IPS-15b (cell line): ENCODE measurements around the gene IFI16.
"Not testable (repeated sequence)": the region's sequence is repeated elsewhere in the genome, so short reads cannot be mapped to it uniquely, and the experiment has no call there.

Experiments used
- H3K27me3 ChIP-seq: one replicate; pipeline ENCODE4 v1.6.1; 2013; ENCODE audit warnings: low read length; ENCODE audit not compliant: control insufficient read depth, insufficient read depth
- H3K36me3 ChIP-seq: one replicate; pipeline ENCODE4 v1.6.1; 2013; ENCODE audit warnings: low read length; ENCODE audit not compliant: control insufficient read depth, insufficient read depth
- H3K4me1 ChIP-seq: one replicate; pipeline ENCODE4 v1.6.1; 2013; ENCODE audit warnings: mild to moderate bottlenecking, low read length; ENCODE audit not compliant: control insufficient read depth, insufficient read depth
- H3K4me3 ChIP-seq: one replicate; pipeline ENCODE4 v1.5.1; 2013; ENCODE audit warnings: low read depth, low read length
- H3K9ac ChIP-seq: one replicate; pipeline ENCODE4 v1.6.1; 2013; ENCODE audit warnings: low read depth, mild to moderate bottlenecking, low read length
- H3K9me3 ChIP-seq: one replicate; pipeline ENCODE4 v1.6.1; 2013; ENCODE audit warnings: mild to moderate bottlenecking, low read length; ENCODE audit not compliant: control insufficient read depth, insufficient read depth

Gene IFI16

DNA sequence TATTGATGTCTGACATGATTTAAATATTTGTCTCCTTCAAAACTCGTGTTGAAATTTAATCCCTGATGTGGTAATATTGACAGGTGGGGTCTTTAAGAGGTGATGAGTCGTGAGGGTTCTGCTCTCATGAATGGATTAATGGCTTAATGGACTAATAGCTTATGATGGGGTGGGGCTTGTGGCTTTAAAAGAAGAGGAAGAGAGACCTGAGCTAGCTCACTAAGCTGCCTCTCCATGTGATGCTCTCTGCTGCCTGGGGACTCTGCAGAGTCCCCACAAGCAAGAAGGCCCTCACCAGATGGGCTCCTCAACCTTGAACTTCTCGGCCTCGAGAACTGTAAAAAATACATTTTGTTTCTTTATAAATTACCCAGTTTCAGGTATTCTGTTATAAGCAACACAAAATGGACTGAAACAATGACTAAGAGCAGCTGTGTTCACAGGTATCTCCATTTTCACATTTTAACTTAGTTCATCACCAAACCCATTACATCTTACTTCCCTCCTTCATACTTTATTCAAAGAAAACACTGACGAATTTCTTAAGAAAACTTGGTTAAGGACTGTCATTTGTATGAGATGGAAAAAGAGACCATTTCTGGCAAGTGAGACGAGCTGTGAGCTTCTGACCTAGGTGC lies 79.0 kb downstream of the IFI16 start:
- H3K4me3 ChIP-seq, result no peak overlapping the region
- H3K4me1 ChIP-seq, result no peaks in the 10 kb centered on the region
- H3K36me3 ChIP-seq, result no peaks in the 10 kb centered on the region
- H3K27me3 ChIP-seq, result no peaks in the 10 kb centered on the region
- no peaks in the 10 kb centered on the region for H3K9me3 ChIP-seq
- no peak overlapping the region for H3K9ac ChIP-seq

DNA sequence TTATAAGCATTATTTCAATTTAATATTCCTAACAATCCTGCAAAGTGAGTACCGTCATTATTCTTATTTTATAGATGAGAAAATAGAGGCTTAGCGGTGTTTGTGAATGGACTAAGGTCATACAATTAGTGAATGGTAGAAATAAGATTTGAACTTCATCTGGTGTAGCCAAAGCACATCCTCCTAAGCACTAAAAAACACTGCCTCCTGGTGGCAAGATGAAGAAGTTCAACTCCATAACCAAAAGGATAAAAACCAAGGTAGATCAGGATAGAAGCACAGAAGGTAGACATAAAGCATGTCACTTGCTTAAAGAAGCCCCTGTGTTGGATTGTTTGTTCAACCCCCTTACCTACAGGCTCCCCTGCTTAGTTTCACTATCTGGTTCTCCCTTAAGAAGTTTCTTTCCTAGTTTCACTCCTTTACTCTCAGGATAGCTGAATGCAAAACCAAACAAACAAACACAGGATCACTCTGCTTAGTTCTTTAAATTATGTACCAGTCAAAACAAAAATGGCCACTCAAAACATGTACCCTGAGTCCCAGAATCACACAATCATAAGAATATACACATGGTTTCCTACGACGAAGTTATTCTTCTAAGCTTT lies 79.6 kb downstream of the IFI16 start:
- Histone ChIP-seq H3K4me1 (no peaks in the 10 kb centered on the region), H3K4me3 (no peak overlapping the region)

DNA sequence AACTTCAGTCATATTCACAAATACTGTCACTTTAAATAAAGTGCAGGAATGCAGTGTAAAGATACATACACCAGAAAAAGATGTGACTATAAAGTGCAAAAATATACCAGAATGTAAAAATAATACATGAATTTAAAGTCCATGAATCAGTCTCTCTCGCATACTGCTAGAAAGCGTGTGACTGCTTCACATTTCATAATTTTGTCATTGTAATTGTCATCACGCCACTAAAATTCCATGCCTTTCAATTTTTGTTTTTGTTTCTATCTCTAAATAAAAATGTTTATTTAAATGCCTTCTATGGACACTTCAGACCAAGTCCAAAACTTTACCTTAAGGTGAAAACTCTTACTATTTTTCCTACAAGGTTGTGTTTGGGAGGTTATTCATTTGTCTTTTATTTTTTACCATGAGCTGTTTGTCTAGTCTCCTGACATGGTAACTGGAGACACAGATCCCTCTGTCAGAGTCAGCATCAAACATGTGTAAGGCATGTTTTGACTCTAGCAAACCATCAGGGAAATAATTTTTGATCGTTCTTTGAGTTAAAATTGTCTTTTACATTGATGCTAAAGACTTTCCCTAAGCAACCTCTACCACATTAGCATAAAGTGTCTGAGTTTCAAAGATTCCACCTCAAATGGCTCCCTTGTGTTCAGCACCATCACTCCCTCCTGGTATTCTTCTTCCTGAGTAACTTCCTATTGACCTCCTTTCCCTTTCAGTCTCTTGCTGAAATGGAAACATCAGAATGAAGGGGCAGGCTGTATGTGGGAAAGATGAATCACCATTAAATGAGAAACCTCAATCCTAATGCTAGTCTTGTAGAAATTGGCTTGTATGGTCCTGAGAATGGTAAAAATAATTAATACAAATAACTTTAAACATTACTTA lies 80.8 kb downstream of the IFI16 start:
- Histone ChIP-seq H3K27me3 (no peaks in the 10 kb centered on the region), H3K4me3 (no peak overlapping the region), H3K36me3 (no peaks in the 10 kb centered on the region), H3K9ac (no peak overlapping the region), H3K4me1 (no peaks in the 10 kb centered on the region), H3K9me3 (no peaks in the 10 kb centered on the region)

More for the DNA sequence above, 79.6 kb downstream of the IFI16 start:
- no peaks in the 10 kb centered on the region for H3K36me3 ChIP-seq
- no peaks in the 10 kb centered on the region for H3K9me3 ChIP-seq
- H3K9ac ChIP-seq, result no peak overlapping the region
- no peaks in the 10 kb centered on the region for H3K27me3 ChIP-seq

DNA sequence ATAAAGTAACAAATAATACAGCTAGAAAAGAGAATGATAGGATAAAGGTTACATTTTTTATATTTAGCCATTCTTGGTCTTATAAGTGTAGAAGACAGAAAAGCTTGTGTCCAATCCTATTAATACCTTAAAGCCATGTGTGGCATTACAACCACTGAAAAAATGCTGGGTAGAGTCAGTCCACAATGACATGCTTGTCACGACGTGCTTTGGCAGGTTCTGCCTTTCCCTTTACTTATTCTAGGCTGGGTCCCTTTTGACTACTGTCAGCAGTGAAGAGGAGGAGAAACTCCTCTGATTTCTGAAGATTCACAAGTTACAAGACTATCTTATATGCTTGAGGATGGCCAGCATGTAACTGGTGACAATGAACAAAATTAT lies 81.5 kb downstream of the IFI16 start:
- no peaks in the 10 kb centered on the region for H3K4me1 ChIP-seq
- H3K27me3 ChIP-seq, result no peaks in the 10 kb centered on the region
- H3K9me3 ChIP-seq, result no peaks in the 10 kb centered on the region
- no peaks in the 10 kb centered on the region for H3K36me3 ChIP-seq
- H3K9ac ChIP-seq, result no peak overlapping the region
- H3K4me3 ChIP-seq, result no peak overlapping the region

DNA sequence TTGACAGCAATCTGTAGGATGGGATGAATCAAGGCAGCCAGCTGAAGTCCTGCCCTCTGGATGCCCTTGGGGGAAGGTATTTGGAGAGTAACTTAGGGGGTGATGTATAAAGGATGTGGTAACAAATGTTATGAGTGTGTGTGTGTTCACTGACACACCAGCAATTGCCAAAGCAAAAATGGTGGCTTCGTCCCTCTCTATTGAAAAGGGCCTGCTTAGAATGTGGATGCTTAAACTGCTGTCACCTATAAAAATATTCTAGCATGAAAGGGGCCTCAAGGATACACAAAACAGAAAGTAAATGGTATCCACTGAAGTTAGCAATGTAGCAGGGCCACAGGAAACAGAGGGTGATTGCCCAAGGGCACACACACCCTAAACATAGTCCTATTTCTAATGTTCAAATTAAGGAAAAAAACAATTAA lies 81.9 kb downstream of the IFI16 start:
- Histone ChIP-seq H3K27me3 (no peaks in the 10 kb centered on the region), H3K4me1 (no peaks in the 10 kb centered on the region), H3K9me3 (no peaks in the 10 kb centered on the region), H3K36me3 (no peaks in the 10 kb centered on the region), H3K9ac (no peak overlapping the region), H3K4me3 (no peak overlapping the region)

DNA sequence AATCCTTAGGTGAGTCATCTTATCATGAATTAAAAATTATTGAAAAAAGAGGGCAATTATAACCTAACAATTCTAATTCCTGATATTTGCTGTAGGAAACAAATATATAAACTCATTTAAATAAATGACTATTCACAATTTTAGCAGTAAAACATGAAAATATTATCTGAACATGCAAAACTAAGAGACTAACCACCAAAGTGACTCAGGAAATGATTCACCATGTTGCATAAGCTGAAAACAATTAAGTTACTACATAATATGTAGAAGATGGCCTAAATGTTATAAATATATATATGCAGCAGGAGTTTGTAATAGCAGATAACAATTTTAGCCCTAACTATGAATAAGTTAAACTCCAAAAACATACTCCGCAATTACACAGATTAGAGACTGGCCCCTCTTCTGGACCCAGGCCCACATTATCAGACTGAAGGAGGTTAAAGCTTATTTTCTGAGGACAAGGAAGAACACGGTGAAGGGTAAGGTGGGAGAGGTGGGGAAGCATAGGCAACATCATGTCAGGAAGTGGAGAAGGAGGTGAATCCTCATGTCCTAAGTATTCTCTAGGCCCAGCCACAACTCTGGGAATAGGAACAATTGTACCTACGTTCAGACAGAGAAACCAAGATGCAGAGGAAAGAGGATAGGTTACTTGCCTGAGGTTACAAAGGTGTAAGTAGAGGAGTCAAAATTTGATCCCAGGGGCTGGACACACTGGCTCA lies 82.5 kb downstream of the IFI16 start:
- H3K9me3 ChIP-seq, result no peaks in the 10 kb centered on the region
- H3K4me1 ChIP-seq, result no peaks in the 10 kb centered on the region
- no peaks in the 10 kb centered on the region for H3K27me3 ChIP-seq
- no peak overlapping the region for H3K4me3 ChIP-seq
- H3K9ac ChIP-seq, result no peak overlapping the region
- no peaks in the 10 kb centered on the region for H3K36me3 ChIP-seq

DNA sequence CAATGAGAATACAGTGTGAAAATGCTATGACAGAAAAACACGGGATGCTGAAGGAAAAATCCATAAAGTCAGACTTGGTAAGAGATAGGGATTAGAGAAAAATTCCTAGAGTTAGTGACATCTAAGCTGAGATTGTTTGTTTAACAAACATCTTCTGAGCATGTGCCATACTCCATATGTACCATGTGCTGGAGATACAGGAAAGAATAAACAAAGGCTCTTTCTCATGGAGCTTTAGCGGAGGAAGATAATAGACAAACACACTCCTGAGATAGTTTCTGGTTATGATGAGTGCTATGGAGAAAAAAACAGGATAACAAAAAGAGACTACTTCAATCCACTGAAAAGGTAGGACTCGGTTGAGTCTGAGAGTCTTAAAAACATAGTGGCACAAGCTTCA lies 88.9 kb downstream of the IFI16 start:
- H3K36me3 ChIP-seq, result no peaks in the 10 kb centered on the region
- H3K9ac ChIP-seq, result no peak overlapping the region
- H3K4me3 ChIP-seq, result no peak overlapping the region
- no peaks in the 10 kb centered on the region for H3K9me3 ChIP-seq
- no peaks in the 10 kb centered on the region for H3K27me3 ChIP-seq
- H3K4me1 ChIP-seq, result peaks cover 3% of the 10 kb centered on the region

DNA sequence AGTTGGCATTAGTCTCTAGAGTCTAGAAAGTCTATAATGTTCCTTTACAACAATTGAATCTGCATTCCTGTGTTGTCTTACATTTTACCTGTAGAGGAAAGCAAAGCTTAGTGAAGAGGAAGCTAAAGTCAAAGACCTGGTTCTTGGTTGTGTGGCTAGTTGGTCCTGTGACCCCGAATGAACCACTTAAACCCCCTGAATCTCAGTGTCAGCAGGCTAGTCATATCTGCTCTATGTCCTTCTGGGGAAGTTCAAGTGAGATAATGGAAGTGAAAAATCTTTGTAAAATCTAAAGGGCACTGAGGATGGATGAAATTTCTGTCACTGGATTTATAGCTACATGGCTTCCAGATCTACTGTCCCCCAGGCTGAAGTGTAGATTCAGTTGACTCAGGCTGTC lies 90.9 kb downstream of the IFI16 start:
- peaks cover 3% of the 10 kb centered on the region for H3K4me1 ChIP-seq
- H3K27me3 ChIP-seq, result no peaks in the 10 kb centered on the region
- H3K36me3 ChIP-seq, result no peaks in the 10 kb centered on the region
- H3K9ac ChIP-seq, result no peak overlapping the region
- H3K4me3 ChIP-seq, result no peak overlapping the region
- H3K9me3 ChIP-seq, result no peaks in the 10 kb centered on the region

DNA sequence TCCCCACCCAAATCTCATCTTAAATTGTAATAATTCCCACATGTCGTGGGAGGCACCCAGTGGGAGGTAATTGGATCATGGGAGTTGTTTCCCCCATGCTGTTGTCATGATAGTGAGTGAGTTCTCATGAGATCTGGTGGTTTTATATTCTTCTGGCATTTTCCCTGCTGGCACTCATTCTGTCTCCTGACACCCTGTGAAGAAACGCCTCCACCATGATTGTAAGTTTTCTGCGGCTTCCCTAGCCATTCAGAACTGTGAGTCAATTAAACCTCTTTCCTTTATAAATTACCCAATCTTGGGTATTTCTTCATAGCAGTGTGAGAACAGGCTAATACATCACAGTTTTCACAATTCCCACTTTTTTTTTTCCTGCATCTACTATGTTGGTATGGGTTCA lies 93.3 kb downstream of the IFI16 start:
- H3K27me3 ChIP-seq, H3K4me3 ChIP-seq, H3K36me3 ChIP-seq: not testable (repeated sequence)

More for the DNA sequence above, 93.3 kb downstream of the IFI16 start:
- H3K9me3 ChIP-seq, H3K9ac ChIP-seq, H3K4me1 ChIP-seq: not testable (repeated sequence)
